HuH-7 (cell line): ENCODE results near the gene JMJD6.

Experiments
- DNase-seq: peaks from one replicate; pipeline ENCODE4 v3.0.0; 2011; ENCODE audit warnings: low spot score

The JMJD6 gene

DNA sequence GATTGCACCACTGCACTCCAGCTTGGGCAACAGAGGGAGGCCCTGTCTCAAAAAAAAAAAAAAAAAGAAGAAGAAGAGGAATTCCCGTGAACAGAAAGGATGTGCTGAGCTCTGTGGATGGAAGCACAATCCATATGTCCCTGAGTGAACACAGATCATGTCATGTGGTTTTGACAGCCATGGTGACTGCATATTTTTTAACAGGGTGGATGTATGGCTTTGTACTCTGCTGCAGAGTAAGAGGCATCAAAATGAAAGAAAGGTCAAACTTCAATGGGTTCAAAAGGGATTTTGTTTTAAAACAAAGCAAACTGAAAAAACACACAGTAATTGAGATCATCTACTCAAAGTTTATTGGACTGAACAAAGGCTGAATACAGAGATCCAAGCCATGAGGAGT lies 47.2 kb downstream of the JMJD6 start:
- DNase-seq = no peak

DNA sequence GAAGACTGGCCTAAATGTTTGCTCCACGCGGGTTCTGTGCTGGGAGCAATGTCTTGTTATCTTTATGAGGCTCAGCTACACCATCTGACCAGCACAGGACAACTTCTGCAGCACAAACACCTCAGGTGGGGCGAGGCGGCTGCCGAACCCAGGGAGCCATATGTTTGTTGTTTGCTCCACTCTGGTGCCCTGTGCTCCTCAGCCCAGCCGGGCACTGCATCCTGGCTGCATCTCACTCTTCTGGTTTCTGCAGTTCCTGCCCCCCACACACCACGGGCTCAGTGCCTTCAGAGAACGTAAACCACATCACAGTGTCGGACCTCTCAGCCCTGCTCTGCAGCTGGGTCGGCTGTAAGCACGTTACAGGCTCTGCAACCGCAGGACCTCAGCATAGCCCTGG lies 48.1 kb downstream of the JMJD6 start:
- peak; percentile 5 for DNase-seq

DNA sequence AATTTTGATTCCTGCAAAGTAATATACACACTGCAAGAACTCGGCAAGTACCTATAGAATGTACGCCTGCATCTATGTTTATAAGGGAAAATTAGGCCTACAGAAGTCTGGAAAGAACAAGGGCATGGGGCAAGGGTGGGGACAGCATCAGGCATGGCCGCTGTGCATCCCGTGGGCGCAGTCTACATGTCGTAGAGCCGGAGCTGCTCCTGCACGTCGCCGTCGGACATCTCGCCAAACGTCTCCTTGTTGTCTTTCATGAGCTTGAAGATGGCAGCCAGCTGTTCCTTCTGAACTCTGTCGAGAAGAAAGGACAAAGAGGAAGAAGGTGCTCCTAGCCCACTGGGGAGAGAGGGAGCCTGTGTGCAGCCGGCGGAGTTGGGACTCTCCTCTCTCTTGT lies 49.0 kb downstream of the JMJD6 start:
- DNase-seq = no peak

DNA sequence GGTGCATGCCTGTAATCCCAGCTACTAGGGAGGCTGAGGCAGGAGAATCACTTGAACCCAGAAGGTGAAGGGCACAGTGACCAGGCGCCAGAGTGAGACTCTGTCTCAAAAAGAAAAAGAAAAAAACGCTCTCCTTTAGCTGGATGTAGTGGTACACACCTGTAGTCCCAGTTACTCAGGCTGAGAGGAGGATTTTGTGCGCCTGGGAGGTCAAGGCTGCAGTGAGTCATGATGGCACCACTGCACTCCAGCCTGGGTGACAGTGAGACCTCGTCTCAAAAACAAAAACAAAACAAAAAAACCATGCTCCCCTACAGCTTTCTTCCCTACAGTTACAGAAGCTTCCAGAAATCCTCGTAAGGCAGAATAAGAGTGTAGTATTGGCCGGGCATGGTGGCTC lies 49.8 kb downstream of the JMJD6 start:
- DNase-seq = no peak

DNA sequence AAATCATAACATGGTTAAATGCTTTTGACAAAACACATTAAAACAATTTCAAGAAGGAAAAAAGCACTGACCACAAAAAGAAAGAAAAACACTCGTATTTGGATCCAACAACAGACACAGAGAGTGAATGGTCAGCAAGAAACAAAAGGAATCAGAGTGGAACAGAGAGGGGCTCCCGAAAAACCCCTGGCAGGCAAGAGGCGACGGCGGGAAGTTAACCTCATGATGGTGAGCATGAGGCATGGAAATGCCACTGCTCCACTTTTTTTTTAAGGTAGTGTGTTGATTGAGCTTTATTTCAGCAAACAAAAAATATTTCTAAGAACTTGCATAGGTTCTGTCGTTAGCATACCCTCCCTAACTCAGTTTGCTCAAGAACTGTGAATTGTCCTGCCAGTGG lies 50.8 kb downstream of the JMJD6 start:
- DNase-seq = no peak

DNA sequence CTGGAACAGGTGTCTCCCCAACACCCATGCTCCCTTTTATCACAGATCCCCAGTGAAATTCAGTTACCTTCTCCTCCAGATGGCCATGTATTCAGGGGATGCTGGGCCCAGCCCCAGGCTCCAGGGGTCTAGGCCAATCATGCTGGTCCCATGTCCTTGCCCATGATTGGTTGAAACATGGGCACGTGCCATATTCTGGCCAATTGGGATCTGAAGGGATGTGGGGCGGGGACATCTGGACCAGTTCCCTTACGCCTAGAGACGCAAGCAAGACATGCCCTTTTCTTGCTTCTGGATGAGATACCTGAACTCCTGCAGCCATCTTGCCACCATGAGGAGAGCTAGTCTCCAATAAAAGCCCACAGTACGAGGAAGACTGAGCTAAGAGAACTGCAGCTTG lies 51.8 kb downstream of the JMJD6 start:
- DNase-seq = no peak

DNA sequence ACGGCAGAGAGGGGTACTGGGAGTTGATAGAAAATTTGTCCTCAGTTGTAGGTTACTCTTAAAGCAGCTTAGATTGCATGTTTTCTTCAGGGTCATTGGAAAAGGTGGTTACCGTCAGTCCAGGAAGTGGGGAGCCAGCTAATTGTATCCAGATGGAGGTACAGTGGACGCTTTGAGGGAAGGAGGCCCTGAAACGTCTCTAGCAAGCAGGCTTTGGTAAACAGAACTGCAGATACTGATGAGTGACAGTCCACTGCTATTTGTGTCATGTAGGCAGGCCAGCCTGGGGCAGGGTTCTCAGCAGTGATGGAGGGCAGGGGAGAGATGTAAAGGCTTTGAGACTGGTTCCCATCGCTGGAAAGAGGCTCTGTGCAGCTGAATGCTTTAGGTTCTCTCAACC lies 52.7 kb downstream of the JMJD6 start:
- DNase-seq = no peak

DNA sequence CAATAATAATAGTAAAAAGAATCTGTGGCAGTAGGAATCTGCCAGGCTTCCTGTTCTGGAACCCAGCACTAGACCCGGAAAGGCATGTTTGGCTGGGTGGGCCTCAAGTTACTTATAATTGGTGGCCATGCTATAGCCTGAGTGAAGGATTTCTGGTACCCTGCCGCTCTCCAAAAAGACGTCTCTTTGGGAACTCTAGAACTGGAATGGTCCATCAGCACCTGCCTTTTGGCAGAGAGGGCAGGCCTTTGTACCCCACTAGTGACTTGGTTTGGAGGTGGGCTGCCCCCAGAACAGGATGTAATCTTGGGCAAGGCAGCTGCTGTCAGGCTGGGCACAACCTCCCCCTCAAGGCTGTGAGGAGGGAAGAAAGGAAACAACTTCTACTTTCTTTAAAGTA lies 53.5 kb downstream of the JMJD6 start:
- no peak for DNase-seq

DNA sequence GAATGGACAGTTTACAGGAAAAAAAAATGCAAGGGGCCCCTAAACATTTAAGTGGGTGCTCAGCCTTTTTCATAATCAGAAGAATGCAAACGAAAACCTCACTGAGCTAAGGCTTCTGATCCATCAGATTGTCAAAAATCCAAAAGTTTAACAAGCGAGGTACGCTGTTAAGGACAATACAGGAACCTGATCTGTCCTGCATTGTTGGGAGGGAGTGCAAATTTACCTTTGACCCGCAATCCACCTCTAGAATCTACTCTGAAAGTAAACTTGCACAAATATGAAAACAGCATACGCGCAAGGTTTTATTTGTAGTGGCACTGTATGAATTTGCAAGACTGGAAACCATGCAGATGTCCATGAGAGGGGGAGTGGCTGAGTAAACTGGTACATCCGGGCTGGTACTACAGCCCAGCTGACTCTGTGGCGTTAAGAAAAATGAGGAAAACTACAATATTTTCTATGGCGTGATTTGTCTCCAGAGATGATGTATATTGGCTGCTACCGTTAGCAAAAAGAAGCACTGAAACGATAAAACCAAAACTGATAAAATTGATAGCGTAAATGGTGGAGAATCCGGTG lies 54.0 kb downstream of the JMJD6 start:
- DNase-seq = no peak

DNA sequence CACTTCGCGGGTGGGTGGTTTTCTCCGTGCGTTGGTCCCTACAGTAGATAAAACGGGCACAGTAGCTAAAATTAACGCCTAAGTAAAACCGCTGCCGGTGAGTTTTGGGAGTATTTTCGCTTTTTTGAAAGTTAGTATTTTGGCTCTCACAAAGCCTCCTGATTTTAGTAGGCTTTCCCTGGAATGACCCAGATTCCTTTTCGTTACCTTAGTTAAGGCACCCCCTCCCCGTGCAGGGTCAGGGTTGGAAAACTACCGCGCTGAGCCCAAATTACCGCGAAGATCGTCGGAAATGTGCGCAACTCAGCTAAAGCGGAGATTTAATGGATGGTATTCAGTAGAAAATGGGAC lies 54.5 kb downstream of the JMJD6 start:
- no peak for DNase-seq

DNA sequence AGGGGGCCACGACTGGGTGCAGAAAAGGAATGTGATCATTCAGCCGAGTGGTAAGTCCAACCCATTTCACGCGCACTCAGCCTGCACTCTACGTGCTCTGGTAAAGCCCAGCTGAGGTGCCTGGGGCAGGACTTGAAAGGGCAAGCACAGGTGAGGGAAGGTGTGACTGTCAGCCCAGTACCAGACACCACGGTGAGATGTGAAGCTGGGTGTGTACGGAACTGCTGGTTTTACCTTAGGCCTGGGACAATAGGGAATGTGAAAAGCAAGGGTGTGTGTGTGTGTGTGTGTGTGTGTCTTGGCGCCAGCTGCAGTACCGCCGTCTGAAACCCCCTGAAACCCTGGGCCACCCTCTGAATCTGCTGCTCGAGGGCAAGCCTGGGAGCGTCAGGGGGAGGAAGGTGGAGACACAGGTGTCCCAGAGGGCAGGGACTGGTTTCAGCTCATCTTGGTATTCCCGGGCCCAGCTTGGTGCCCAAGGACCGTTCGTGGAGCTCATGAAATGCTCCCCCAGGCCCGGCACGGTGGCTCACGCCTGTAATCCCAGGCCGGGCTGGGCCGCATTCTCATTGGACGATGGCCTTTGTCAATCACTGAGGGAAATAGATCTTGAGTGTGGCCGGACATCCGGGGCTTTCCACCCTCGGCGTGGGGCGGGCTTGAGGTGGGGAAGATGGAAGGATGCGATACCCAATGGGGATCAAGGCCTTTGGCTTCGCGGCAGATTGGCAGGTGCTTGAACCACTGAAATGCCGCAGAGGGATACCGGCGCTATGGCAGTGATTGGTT lies 55.1 kb downstream of the JMJD6 start:
- DNase-seq = peak; percentile 95

DNA sequence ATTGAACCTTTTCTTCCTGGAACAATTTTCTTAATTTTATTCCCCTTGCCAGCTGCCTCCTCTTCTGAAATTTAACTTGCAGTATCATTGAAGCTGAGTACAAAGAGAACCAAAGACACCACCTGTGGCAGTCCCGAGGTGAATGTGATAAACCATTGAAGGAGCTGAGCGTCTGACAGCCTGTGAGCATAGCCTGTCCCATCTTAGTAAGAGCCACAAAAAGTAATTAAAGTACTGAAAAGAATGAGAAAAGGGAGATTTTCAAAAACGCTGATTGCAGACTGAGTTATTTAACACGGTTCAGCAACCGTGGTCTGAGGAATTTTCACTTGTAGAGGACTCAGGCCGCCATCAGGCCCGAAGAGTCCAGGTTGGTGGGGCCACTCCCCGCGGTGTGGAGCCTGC lies 55.7 kb downstream of the JMJD6 start:
- no peak for DNase-seq

DNA sequence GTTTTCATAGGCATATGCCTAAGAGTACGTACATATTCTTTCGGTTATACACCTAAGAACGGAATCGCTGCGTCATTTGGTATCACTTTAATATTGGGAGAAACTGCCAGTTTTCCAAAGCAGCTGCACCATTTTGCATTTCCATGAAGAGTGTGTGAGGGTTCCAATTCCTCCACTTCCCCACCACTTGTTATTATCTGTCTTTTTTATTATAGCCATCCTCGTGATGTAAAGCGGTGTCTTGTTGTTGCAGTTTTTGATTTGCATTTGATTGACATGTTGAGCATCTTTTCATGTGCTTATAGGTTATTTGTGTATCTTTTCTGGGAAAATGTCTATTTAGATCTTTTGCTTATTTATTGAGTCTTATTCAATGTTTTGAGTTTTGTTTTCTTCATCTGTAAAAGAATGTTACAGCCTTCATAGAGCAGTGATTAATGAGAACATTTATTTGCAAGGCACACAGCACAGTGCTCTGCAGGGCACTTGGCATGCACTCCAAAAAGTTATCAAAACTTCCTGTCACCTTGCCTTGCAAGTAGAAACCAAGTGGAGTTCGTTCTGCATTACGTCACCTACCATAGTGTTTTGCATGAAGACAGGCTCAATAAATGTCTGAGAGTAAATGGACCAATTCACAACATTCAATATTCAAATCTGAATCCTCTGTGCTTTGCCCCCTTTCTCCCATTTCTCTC lies 56.2 kb downstream of the JMJD6 start:
- no peak for DNase-seq
